HG03025 (cell line): ENCODE measurements around the gene FERMT1.
"Not testable (repeated sequence)": the region's sequence is repeated elsewhere in the genome, so short reads cannot be mapped to it uniquely, and the experiment has no call there.

Experiments
- ATAC-seq: cut with Tn5 transposase; IDR thresholded peaks from one replicate; pipeline ENCODE4 v1.9.1; 2021; ENCODE audit warnings: mild to moderate bottlenecking, moderate library complexity; ENCODE audit not compliant: unreplicated experiment, low FRiP score

The FERMT1 gene

DNA sequence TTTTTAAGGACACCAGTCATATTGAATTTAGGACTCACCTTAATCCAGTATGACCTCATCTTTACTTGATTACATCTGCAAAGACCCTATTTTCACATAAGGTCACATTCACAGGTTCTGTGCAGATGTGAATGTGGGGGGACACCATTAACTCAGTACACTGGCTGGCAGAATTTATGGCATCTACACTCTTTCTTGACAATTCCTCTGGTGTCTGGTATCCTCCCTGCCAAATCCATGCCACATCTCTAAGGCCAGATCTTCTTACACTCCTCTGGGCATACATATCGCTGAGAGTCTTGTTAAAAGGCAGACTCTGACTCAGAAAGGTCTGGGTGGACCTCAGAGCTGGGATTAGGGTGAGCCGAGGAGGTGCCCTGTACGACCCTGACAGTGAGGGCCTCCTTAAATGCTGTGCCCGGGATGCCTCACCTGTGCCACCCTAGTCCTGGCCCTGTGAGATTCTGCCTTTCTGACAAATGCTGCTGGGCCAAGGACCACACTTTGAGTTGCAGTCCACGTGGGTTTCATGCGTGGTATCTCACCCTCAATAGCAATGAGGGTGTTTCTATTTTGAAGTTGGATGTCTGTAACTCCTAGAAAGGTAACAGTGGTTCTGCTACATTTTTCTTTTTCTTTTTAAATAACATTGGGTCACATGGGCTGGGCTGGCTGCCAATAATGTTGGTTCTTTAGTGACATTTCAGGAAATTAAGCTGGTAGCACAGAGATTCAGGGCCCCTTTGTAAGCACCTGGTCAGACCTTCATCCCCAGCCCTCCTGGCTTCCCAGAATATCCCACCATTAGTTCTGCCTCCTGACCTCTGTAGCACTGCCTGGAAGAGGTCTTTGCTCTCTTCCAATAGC, 51.8 kb downstream of the FERMT1 start:
- no peak for ATAC-seq

DNA sequence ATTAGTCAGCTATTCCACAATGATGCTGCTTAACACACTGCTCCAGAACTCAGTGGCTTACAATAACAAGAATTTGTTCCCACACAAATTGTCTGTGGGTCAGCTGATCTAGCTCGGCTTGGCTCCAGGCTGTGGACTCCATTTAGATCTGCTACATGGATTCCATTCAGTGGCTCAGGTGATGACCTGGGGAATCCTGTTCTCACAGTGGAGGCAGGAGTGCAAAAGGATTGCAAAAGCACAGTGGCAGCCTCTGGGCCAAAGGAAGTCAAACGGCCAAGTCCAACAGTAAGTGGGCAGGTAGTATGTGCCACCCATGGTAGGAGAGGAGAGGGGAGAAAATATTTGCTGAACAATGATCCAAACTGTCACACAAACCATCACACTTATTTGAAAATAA, 53.2 kb downstream of the FERMT1 start:
- no peak for ATAC-seq

DNA sequence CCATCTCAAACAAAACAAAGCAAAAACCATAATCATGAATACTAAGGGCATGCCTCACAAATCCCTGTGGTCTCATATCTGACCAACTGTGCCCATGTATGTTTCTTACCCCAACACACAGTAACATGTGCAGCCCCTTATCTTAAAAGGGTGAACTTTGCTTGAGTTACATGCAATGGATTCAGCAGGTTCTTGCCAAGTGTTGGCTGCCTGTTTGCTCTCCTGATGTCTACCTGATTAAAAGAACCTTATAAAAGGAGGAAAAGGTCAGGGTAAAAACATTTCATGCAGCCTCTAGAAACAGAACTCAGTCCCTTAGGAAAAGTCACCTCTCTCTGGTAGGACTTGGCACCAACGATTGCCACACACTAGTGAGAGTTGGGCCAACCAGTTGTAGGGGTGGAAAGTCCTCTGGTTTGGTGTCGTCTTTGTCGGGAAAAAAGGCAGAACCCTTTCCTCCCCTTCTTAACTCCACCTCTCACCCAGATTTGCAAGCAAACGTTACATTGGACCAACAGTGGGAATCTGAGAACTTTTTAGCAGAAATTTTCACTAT, 55.0 kb downstream of the FERMT1 start:
- no peak for ATAC-seq

DNA sequence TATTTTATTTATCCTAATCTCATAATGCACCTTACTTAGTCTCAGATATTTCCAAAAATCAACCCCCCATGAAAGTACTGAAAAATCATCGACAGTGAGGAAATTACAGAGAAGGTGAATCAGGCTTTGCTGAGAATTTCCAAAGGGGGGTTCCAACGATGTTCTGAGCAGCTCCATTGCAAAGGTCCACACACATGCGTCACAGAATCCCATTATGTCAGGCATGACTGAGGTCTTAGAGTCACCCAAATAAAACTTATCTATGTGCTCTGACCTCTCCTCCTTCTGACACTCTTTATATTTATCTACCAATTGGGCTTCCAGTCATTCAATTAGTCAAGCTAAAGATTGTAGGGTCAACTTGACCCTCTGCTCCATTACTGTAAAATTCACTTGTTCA, 56.2 kb downstream of the FERMT1 start:
- ATAC-seq = no peak

DNA sequence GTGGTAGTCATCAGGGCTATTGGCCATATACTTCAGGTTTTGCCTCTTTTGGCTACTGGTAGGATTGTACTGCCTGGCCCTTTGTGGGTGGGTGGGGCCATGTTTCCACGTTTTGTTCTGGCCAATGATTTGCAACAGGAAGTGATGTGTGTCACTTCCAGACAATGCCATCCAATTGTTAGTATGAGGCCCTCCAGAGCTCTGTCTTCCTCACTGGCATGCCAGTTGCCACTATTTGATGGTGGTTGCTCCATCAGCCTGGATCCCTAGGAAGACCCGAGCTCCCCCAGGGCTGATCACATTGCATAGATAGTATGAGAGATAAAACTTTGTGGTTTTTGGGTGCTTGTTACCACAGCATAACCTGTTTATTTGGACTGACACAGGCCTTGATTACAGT, 61.3 kb downstream of the FERMT1 start:
- no peak for ATAC-seq

DNA sequence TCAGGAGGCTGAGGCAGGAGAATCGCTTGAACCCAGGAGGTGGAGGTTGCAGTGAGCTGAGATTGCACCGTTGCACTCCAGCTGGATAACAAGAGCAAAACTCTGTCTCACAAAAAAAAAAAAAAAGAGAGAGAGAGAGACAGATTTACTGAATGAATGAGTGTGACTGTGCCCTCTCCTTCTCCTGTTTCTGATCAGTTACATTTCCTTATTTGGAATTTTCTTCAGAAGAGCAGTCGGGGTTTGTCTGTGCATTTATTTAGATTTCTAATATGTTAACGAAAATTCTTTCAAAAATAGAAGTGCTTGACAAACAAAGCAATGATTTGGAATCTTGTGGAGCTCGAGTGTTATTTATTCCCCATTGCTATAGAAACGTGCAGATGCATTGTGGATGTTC, 62.6 kb downstream of the FERMT1 start:
- no peak for ATAC-seq

DNA sequence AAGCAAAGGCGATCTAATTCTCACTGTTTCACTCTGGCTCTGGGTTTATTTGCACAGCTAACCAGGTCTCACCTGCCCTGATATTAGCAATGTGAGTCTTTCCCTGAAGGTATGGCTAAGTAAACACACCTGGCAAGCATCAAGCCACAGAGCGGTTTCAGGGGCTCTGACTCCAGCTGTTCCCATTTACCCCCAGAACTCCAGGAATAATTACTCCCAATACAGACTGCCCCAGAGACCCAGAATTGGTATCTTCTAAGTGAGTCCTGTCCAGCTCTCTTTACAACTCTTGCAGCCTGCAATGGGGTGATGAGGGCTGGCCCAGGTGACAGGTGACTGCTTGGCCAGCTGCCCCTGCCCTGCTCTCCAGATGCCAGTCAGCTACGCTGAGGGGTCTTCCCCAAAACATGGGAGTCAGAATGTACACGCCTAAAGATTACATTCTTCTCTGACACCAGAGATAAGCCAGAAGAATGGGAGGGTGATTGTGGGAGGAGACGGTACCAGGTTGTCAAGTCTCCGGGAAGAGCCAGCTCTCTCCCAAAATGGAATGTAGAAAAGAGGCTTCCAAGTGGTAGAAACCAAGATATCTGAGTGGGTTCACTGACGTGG, 64.0 kb downstream of the FERMT1 start:
- no peak for ATAC-seq

DNA sequence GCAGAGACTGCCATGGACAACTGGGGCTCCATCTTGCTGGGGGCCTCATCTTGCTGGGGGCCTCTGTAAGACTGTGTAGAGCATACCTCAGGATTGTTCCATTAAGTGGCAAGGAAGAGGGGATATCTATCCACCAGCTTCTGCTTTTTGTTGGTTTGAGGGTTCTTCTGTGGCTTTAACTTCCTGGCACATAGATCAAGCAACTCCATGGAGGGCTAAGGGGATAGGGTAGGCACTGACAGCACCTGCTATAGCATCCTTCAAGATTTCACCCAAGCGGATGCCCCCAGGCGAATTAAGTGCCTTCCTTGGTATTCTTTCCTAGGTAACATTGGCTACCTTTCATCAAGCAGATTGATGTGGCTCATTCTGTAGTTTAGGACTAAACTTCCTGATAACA, 65.1 kb downstream of the FERMT1 start:
- no peak for ATAC-seq

DNA sequence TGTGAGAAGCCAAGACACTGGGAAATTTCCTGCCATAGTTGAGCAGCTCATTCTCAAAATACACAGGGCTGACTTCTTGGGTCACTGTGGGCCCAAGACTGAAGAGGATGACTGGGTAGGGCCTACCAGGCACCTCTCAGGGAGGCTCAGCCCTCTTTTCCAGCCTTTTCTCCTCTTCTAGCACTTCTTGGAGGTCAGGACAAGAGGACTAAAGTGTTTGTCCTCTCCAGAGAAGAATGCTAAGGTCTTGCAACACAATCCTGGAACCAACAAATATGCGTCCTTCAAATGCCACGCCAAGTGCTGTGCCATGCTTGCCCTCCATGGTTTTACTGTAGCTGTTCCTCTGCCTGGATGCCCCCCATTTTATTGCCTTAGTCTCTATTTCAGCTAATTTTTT, 65.7 kb downstream of the FERMT1 start:
- ATAC-seq = no peak

DNA sequence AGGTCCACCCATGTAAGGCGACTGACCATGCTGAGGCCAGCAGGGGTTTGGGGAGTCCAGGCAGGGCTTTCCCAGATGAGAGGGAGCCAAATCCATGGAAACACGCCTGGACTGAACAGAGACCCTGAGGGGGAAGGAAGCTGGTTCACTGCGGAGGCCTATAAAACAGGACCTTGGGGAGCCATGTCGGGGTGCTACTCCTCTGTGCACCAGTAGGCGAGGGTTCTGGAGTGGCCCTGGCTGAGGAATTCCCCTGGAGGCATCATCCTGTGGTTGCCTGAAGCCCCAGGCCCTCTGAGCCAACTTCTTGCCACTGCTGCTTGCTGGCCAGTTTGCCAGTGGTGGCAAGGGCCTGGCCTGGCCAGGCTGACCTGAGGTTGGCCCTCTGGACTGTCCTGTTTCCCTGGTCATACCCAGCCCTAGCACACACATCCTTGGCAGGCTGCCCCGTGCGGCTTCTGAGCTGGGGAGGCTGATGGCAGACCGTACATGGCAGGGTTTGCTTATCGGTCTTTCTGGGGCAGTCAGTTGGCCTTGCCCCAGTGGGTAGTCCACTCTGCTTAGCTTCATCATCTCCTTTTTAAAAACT, 66.8 kb downstream of the FERMT1 start:
- no peak for ATAC-seq

DNA sequence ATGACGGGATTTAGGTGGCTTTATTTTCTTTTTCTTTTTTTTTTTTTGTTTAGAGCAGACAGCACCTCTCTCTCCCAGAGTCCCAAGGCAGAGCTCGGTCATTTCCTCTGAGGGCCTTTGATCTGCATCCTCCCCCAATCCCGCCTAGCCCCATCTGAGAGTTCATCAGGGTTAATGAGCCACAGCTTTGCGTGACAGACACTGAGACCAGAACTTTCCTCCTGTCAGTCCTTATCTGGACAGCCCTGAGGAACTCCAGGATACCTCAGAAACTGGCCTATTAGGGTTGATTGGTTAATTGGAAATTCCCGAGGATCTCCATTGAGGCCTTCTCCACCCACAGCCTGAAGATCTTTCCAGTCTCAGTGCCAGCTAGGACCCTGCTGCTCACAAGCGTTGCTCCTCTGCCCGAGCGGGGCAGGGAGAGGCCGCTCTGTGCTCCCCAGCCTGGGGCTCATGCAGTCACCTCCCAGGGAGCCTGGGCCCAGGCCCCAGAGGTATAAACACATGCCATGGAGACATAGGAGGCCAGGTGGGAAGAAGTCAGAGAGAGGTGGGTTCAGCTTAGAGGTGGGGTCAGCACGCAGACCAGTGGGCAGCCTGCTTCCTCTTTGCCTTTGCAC, 67.6 kb downstream of the FERMT1 start:
- no peak for ATAC-seq

DNA sequence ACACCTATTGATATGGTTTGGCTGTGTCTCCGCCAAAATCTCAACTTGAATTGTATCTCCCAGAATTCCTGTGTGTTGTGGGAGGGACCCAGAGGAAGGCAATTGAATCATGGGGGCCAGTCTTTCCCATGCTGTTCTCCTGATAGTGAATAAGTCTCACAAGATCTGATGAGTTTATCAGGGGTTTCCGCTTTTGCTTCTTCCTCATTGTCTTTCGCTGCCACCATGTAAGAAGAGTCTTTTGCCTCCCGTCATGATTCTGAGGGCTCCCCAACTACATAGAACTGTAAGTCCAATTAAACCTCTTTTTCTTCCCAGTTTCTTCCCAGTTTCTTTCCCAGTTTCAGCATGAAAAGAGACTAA, 68.2 kb downstream of the FERMT1 start:
- not testable (repeated sequence) for ATAC-seq

DNA sequence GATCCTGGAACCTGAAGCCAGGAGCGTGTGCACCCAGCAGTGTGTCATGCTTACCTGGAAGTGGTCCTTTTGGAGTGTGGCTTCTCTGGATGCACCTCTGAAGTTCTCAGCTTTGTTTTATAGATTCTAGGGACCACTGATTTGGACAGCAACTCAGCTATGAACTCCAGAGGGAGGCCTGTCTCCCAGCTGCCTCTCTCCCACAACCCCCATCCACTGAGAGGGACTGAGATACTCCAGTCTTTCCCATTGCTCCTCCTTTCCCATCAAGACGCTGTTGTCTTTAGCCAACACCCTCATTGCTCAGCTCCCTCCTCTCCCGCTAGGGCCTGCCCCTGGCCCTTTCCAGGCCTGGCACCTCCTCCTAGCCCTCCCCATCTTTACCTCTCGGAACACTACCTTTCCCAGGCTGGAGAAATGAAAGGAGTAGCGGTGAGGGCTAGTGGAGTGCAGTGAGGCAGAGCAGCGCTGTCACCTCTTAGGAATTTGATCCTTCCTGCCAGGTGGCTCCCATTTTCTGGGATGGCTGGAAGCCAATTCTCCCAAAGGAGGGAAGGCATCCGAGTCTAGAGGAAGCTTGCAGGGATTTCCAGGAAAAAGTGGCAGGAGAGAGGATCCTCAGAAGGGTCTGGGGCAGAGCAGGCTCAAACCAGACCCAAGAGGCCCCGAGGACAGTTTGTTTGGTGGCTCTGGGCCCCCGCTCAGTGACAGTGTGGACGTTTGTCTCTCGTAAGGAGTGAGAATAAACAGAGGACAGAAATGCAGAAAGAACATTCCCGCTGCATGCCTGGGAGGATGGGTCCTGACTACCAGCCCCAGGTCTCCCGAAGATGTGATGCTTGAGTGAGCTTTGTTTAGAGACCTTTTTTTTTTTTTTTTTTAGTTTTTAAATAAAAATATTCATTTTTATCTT, 68.8 kb downstream of the FERMT1 start, which contains the start of gene LRRN4:
LRRN4 (minus strand) TSS at position 285 of the 913 bp plus-strand sequence. CDS start 1,261 bp downstream, outside the sequence.
- ATAC-seq = no peak

DNA sequence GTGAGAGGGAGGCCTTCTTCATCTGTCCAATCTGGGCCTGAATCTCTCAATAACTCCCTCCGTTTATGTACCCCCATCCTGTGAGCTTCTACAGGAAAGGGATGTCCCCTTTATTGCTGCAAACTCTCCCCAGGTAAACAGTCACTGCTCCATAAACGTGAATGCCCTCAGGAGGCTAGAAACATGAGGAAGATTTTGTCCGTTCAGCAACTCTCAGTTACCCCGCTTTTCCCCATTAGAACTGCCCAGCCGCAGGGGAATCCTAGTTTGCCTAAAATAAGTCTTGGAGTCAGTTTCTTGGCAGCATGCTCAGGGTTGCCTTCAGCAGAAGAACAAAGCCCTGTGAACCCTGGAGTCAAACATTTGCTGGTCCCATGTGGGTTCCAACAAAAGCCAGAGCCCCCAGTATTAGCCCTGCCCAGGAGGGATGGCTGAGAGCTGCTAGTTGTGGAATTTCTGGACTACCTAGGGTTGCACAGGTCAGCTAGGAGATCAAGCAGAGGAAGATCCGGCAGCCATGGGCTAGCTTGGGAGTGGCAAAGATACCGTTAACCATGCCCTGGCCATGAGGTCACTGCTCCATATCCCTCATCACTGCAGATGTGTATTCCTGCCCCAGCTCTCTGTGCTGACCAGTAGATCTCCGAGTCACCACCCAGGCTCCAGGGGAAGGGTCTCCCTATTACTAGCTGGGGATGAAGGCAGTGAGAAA, 69.6 kb downstream of the FERMT1 start:
- ATAC-seq = no peak

DNA sequence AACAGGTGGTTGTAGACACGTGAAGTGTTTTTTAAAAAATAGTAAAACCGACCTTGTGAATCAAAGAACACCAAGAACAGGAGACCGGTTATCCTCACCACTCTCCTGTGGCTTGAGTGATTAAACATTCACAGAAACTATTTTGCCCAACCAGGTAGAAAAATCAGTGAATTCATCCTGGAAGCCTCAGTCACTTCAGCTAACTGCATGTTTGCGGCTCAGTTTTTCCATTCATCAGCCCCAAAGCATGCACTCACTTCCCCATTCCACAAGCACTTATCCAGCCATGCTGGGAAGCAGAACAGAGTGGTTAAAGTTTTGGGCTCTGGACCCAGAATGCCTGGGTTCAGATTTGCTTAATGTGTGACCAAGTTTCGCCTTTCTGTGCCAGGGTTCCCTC, 71.3 kb downstream of the FERMT1 start:
- ATAC-seq = no peak

DNA sequence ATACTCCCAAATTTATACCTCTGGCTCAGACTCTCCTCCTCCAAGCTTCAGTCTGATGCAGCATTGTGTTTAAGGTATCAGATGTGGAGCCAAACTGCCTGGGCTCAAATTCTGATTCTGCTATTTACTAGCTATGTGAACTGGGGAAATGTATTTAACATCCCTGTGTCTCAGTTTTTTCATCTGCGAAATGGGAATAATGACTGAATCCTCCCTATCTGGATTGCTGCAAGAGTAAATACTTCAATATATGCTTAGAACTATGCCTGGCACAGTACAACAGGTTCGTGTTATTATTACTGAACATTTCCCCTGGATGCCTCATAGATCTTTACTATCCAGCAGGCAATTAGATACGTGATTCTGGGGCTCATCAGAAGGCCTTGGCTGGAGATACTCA, 74.4 kb downstream of the FERMT1 start:
- ATAC-seq = no peak

DNA sequence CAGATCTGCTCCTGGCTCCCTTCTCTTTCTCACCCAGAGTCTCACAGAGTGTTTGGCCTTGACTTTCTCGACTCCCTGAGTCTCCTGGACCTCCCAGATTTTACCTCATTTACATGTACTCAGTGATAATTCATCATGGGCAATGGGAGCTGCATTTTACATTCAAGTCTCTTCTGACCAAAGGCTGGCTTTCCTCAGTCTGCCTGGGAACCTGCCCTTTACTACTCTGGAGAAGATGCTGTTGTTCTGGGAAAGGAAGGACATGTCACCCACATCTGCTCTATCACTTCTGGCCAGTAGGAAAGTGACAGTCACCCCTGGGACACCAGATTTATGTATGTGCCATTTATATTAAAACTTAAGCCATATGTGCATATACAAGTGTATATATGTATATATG, 76.4 kb downstream of the FERMT1 start:
- ATAC-seq = no peak

DNA sequence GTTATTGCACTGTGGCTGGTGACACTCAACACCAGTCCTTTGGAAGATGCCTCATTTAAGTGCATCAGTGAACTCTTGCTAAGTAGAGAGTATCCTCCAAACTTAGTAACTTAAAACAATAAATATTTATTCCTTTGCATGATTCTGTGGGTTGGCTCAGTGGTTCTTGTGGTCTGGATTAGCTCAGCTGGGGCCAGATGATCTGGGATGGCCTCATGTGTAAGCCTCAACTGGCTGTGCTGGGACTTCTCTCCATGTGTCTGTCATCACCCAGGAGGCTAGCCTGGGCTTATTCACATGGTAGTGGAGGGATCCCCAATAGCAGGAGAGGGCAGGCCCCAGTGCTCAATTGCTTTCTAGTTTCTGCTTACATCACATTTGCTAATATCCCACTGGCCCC, 77.3 kb downstream of the FERMT1 start:
- ATAC-seq = no peak

DNA sequence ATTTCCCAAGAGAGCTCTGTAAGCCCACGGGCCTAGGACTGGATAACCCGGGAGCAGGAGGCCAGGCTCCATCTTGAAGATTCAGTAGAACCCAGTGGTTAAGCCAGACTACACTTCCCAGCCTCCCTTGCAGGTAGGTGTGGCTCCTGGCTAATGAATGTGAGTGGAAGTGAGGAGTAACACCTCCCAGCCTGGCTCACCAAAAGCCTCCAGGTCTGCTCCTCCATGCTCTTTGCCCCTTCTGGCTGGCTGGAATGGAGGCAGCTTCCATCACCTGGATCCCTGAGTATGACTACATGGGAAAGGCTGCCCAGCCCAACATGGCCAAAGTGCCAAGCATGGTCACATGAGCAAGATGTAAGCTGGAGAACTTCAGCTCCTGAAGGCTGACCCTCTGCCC, 78.7 kb downstream of the FERMT1 start:
- no peak for ATAC-seq
